ENCODE results near the gene SPATS2.

DNA sequence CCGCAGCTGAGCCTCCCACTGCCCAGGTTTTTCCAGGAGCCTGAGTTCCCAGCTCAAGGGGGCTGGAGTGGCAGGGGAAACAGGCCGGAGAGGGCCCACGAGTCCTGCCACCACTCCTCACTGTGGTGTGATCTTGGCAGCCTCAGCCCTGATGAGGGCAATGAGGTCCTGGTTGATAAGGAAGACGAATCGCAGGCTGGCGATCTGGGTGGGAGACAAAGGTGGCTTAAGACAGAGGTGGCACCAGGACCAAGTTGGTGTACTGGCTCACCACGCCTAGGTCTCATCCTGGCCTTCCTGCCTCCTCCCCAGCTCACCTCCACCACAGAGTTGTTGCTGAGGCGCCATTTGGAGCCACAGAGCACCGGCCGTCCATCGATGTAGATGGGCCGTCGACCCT is 191.3 kb downstream of the SPATS2 start:
- TF ChIP-seq, protein P1, sequence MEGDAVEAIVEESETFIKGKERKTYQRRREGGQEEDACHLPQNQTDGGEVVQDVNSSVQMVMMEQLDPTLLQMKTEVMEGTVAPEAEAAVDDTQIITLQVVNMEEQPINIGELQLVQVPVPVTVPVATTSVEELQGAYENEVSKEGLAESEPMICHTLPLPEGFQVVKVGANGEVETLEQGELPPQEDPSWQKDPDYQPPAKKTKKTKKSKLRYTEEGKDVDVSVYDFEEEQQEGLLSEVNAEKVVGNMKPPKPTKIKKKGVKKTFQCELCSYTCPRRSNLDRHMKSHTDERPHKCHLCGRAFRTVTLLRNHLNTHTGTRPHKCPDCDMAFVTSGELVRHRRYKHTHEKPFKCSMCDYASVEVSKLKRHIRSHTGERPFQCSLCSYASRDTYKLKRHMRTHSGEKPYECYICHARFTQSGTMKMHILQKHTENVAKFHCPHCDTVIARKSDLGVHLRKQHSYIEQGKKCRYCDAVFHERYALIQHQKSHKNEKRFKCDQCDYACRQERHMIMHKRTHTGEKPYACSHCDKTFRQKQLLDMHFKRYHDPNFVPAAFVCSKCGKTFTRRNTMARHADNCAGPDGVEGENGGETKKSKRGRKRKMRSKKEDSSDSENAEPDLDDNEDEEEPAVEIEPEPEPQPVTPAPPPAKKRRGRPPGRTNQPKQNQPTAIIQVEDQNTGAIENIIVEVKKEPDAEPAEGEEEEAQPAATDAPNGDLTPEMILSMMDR (IDR thresholded peaks at IDR 0.05 in 2 of 3, conservative IDR thresholded peaks at IDR 0.05 in 1 of 3; ENCODE audit: borderline replicate concordance in 1 of 3, insufficient read depth in 1 of 3, low read depth in 2 of 3, low read length in 2 of 3) = no peak
- TF ChIP-seq EZH2 (IDR thresholded peaks at IDR 0.05) = no peak
- no peak for TF ChIP-seq ZFX (IDR thresholded peaks at IDR 0.05)
- TF ChIP-seq RAD21 (IDR thresholded peaks at IDR 0.05; ENCODE audit: low read depth) = no peak
- TF ChIP-seq SIN3A (IDR thresholded peaks at IDR 0.05; ENCODE audit: low read depth) = no peak
- no peak for TF ChIP-seq EGR1 (IDR thresholded peaks at IDR 0.05; ENCODE audit: low read depth)
